HG03066 (cell line): ENCODE results near the gene INO80.

Source experiments
- ATAC-seq: cut with Tn5 transposase; IDR thresholded peaks from one replicate; pipeline ENCODE4 v1.9.1; 2021; ENCODE audit warnings: low read depth; ENCODE audit not compliant: unreplicated experiment

INO80 gene

GRCh38 chr15:41055706-41056105 is 60.4 kb downstream of the INO80 start:
- no peak for ATAC-seq

GRCh38 chr15:41051139-41051538 is 64.9 kb downstream of the INO80 start:
- no peak for ATAC-seq

GRCh38 chr15:41048852-41049251 is 67.2 kb downstream of the INO80 start:
- no peak for ATAC-seq

- ATAC-seq, result no peak
Observed at GRCh38 chr15:41048397-41048796, 67.7 kb downstream of the INO80 start.

GRCh38 chr15:41047474-41047873 is 68.6 kb downstream of the INO80 start:
- ATAC-seq, result no peak

- ATAC-seq, result no peak
Observed at GRCh38 chr15:41043276-41043951, 72.7 kb downstream of the INO80 start.

- no peak for ATAC-seq
Observed at GRCh38 chr15:41042851-41043250, 73.2 kb downstream of the INO80 start.

GRCh38 chr15:41039121-41039520 is 77.0 kb downstream of the INO80 start:
- no peak for ATAC-seq

- no peak for ATAC-seq
Observed at GRCh38 chr15:41032079-41032328, 84.1 kb downstream of the INO80 start.

GRCh38 chr15:41031232-41032078 is 84.6 kb downstream of the INO80 start:
- ATAC-seq, result no peak

- ATAC-seq, result no peak
Observed at GRCh38 chr15:41028853-41029252, 87.2 kb downstream of the INO80 start.

- ATAC-seq, result no peak
Observed at GRCh38 chr15:41025393-41025792, 90.7 kb downstream of the INO80 start.

GRCh38 chr15:41024885-41025284 is 91.2 kb downstream of the INO80 start:
- ATAC-seq, result no peak

GRCh38 chr15:41024131-41024530 is 91.9 kb downstream of the INO80 start:
- no peak for ATAC-seq

- no peak for ATAC-seq
Observed at GRCh38 chr15:41022487-41023090, 93.5 kb downstream of the INO80 start.

GRCh38 chr15:41020829-41021228 is 95.3 kb downstream of the INO80 start:
- no peak for ATAC-seq

GRCh38 chr15:41020311-41020710 is 95.8 kb downstream of the INO80 start:
- no peak for ATAC-seq

- ATAC-seq, result no peak
Observed at GRCh38 chr15:41019174-41019573, 96.9 kb downstream of the INO80 start.

- no peak for ATAC-seq
Observed at GRCh38 chr15:41018534-41018933, 97.5 kb downstream of the INO80 start.

- no peak for ATAC-seq
Observed at GRCh38 chr15:41017066-41017735, 98.9 kb downstream of the INO80 start.

GRCh38 chr15:41013691-41014414 is 102.2 kb downstream of the INO80 start:
- no peak for ATAC-seq
